Hepatic stellate cell (primary cell): ENCODE data around the gene SUV39H2.
A peak's percentile ranks its signal among the peaks of the same experiment; 100 is the strongest.
"Not testable (repeated sequence)": the region's sequence is repeated elsewhere in the genome, so short reads cannot be mapped to it uniquely, and the experiment has no call there.

Experiments used
- DNase-seq: peaks from one replicate; pipeline ENCODE4 v3.0.0; 2011; ENCODE audit warnings: low spot score

SUV39H2 gene, protein sequence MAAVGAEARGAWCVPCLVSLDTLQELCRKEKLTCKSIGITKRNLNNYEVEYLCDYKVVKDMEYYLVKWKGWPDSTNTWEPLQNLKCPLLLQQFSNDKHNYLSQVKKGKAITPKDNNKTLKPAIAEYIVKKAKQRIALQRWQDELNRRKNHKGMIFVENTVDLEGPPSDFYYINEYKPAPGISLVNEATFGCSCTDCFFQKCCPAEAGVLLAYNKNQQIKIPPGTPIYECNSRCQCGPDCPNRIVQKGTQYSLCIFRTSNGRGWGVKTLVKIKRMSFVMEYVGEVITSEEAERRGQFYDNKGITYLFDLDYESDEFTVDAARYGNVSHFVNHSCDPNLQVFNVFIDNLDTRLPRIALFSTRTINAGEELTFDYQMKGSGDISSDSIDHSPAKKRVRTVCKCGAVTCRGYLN

DNA sequence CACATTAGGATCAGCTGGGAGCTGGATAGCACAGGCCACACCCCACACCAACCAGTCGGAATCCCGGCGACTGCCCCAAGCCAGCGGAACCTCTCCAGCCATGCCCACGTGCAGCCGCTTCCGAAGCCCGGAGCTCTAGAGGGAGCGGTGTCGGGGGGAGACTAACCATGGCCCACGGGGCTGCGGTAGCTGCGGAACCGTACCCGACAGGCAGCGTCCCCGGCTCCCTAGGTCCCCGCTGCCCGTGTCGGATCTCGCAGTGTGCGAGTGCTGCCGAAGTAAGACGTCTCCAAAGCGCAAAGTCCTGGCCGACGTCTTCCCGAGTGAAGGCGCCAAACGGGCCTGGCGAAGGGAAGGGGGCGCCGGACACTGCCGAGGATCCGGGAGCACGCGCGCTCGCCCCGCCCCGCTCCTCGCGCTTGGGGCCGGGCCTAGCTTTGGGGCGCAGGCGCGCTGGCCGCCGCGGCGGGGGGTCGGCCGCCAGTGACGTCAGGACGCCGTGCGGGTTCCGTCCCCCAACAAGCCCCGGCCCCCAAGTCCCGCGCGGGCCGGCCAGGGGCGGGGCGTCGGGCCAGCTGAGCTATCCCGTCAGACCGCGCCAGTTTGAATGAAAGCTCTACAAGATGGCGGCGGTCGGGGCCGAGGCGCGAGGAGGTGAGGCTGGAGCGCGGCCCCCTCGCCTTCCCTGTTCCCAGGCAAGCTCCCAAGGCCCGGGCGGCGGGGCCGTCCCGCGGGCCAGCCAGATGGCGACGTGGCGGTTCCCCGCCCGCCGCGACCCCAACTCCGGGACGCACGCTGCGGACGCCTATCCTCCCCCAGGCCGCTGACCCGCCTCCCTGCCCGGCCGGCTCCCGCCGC lies at the start of gene SUV39H2:
SUV39H2 (plus strand) TSS at position 601 of the 858 bp plus-strand sequence; CDS start at position 624, 23 bp downstream.
- peak; percentile 98 for DNase-seq

DNA sequence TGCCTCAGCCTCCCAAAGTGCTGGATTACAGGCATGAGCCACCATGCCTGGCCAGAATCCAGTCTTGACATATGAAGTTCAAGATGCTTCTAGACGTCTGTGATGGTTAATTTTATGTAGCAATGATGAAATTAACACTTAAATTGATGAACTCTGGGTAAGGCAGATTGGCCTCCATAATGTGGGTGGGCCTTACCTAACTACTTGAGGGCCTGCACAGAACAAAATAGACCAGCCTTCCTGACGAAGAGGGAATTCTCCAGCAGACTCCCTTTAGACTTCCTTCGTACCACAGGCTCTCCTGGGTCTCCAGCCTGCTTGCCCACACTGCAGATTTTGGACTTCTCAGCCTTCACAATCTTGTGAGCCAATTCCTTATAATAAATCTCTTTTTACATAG lies 45.6 kb upstream of the SUV39H2 start:
- no peak for DNase-seq

DNA sequence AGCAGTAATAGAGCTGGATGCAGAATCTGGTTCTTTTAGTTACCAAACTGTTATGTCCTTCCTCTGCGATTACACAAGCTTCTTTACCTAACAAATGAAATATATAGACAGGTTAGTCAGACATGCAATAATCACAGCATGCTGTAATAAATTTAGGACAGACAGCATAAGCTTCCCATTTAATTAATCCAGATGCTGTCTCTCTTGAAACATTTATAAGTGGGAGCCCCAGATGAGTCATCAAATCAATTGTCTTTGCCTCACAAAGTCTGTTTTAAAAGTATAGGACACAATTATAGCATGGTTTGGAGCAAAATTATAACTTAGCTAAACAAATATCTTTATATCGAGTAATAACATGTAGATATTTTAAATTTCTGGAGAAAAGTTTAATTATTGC lies 42.5 kb upstream of the SUV39H2 start:
- no peak for DNase-seq

DNA sequence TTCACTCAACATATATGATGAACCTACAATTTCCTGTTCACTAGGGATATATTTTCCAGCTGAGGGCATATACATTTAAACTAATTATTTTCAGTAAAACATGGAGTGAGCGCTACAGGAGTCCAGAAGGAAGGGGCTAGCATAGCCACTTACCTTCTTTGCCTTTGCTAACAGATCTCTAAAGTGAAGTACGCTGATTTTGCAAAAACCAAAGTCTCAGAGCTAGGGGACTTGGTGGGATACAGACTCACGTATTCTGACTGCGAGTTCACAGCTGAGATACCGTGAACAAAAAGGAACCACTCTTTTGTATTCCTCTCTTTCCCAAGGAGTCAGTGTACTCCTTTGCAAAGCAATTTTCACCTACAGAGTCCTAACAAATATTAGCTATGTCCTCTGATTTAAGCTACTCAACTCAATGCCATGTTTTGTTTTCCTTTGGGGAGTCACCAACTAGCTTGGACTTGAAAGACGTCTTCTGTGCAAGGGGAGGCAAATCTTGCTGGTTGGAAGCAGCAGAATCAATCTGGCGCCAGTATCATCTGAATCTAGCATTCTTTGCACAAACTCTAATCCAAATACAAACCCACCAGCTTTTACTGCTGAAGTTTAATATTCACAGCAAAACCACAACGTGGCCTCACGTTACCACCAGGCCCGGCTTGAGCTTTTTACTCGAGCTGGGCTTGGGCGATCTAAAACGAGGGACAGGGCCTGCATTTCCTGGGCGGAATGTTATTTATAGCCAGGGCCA lies 41.5 kb upstream of the SUV39H2 start:
- DNase-seq, result peak; percentile 5

DNA sequence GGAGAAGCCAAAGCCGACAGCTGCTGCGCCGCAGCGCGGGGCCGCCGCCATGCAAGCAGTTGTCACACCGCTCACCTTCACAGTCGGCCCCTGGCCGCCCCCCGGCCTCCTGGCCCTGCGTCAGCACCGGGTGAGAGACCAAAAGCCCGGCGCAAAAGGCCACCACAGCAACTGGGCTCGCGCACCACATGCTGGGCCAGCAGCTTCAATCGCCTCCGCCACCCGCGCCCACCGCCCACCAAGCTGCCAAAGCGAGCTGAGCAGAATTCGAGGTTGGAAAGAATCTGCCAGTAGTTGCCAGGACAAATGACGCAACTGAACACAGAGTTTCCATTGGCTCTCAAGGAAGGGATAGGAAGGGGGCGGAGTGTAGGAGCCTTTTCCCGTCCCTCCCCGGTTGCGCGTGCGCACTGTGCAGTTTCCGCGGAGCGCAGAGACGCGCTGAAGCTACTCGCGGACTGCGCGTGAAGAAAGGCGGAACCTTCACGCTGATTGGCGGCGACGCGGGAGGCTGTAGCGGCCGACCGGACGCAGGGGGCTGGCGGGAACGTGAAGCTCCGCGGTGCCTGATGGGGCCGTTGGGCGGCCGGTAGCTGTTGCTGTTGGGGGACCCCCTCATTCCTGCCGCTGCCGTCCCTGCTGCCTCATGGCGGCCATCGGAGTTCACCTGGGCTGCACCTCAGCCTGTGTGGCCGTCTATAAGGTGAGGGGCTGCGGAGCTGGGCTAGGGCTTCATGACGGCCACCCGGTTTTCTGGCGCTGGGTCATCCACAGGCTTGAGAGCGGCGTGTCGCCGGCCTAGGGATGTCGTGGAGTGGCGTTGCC lies 40.7 kb upstream of the SUV39H2 start, which contains the start of the genes CDNF, HSPA14 and MSANTD7:
CDNF (minus strand) TSS at position 281 of the 825 bp plus-strand sequence; CDS start at position 190, 91 bp downstream.
HSPA14 (plus strand) TSS at position 550 of the 825 bp plus-strand sequence; CDS start at position 647, 97 bp downstream.
MSANTD7 (plus strand) TSS at position 550 of the 825 bp plus-strand sequence. CDS start 3,979 bp downstream, outside the sequence.
- peak; percentile 99 for DNase-seq

DNA sequence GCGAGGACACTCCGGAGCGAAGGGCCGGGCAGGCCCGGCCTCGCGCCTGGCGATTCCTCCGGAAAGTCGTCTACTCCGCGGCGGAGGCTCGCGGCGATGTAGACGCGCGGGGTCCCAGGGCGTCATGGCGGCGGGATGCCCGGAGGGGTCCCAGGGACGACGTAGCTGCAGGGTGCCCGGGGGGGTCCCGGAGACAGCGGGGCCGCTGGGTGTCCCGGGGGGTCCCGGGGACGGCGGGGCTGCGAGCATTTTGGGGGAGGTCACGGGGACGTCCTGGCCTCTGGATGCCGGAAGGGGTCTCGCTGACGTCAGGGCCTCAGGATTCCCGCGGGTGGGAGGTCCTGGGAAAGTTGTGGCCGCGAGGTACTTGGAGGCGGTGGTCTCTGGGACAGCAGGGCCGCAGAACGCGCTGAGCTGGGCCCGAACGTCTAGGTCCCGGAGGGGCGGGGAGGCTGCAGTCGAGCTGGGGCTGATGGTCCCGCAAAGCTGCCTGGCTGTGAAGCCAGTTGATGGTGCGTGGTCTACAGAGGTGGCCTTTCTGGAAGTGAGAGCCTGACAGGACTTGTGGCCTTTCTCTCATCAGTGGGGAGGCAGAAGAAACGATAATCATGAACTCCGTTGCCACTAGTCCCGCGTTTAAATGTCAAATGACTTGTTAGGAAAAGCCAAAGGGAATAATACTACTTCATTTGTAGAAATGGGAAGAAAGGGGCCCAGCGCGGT lies 39.9 kb upstream of the SUV39H2 start:
- peak; percentile 45 for DNase-seq

DNA sequence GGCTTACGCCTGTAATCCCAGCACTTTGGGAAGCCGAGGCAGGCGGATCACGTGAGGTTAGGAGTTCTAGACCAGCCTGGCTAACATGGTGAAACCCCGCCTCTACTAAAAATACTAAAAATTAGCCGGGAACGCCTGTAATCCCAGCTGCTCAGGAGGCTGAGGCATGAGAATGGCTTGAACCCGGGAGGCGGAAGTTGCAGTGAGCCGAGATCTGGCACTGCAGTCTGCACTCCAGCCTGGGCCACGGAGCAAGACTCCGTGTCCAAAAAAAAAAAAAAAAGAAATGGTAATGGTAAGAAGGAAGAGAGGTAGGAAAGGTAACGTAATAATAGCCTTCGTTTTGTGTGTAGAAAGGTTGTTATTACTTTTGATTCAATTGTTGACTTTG lies 39.4 kb upstream of the SUV39H2 start:
- DNase-seq, result no peak

DNA sequence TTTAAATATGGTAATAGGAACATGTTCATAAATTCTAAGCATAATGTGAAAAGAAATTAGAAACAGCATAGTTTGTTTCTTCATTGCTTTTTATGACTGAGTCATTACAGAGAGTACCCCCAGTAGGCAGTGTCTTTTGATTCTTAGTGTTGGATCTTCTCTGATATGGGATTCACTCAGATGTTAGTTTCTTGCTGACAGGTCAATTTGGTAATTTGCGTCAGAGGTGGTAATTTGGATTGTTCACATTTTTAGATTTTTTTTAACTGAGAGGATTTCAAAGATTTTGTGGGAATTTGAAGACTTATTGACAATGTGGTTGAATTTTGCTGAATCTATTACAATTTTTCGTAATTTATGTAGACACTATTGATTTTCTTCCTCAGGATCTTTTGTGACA lies 38.5 kb upstream of the SUV39H2 start:
- no peak for DNase-seq

DNA sequence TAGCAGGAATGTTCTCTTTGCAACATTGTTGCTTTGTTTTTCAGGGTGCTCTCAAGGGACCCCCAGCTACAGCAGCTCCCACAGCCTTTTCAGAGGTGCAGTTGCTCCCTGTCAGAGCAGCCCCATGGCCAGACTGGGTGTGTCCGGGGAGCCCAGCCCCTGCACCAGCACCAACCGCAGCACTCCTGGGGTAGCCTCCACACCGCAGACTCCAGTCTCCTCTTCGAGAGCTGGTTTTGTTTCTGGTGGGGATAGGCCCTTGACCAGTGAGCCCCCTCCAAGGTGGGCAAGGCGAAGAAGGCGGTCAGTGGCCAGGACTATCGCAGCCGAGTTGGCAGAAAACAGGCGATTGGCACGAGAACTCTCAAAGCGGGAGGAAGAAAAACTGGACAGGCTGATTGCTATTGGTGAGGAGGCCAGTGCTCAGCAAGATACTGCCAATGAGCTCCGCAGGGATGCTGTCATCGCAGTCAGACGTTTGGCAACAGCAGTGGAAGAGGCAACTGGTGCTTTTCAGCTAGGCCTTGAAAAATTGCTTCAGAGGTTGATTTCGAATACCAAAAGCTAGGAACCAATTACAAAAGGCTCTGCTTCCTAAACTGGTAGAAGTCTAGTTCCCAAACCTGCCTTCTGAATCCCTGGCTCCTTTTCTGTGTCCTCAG lies 35.2 kb upstream of the SUV39H2 start:
- no peak for DNase-seq

DNA sequence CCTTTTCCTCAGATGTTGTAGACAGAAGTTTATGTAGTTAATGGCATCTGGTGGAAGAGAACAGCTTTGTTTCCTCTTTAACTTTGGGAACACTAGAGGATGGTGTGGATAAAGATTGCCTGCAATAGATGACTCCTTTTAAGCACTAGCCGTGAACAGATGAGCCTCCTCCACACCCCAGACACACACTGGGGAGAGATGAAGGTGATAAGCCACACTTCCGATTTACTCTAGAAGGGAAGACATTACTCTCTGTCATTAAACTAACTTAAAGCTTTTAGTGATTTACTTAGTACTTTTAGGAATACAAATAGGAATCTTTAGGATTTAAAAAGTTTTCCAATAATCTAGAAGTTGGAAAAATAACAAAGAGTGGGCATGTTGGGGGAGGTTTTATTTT lies 33.7 kb upstream of the SUV39H2 start:
- DNase-seq, result no peak

DNA sequence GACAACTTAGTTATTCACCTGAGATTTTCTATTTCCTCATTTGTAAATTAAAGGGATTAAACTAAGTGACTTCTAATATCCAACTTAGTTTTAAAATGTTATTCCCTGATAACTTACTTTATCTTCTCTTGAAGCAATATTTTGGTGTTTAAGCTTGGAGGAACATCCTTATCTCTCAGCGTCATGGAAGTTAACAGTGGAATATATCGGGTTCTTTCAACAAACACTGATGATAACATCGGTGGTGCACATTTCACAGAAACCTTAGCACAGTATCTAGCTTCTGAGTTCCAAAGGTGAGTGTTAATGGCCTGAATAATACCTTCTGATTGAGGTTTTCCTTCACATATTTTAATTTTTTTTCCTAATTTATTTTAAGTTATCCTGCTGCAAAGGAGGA lies 26.4 kb upstream of the SUV39H2 start:
- DNase-seq, result no peak

DNA sequence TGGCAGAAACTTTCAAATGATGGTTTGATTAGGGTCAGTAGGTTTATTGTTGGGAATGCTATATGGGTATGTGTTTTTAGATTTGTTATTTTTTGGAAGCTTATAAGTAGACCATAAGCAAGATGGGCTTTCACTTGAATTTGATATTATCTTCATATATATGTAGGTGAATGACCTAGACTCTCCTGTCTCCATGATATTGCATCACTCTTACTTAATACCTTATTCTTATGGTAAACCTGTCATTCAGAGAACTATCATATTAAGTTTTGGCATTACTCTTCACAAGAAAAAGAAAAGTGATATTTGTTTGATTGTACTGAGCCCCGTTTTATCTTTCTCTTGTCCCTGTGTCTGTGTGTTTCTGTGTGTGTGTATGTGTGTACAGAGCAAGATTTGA lies 23.2 kb upstream of the SUV39H2 start:
- DNase-seq, result no peak

DNA sequence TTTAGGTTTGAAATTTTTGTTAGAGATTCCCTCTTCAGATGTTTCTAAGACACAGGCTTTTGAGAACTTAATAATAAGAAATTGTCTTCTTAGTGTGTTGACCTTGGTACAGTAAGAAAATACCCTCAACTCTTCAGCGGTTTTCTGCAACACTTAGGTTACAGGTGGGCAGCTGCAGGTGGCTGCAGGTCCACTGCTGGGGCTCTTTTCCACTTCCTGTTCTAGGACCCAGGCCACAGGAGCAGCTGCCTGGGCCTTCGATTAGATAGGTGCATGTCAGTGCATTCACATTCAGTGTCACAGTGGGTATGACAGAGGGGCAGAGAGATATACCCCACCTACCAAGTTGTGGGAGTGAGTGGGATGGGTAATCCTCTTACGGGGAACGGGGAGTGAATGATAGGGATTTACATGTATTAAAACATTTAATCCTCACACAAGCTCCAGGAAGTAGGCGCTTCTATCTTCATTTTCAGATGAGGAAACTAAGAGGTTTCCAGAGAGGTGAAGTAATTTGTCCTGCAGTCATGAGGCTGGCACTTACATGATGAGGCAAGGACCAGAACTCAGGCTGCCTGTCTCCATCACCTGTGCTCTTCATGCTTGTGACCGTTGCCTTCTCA lies 20.2 kb upstream of the SUV39H2 start:
- no peak for DNase-seq

DNA sequence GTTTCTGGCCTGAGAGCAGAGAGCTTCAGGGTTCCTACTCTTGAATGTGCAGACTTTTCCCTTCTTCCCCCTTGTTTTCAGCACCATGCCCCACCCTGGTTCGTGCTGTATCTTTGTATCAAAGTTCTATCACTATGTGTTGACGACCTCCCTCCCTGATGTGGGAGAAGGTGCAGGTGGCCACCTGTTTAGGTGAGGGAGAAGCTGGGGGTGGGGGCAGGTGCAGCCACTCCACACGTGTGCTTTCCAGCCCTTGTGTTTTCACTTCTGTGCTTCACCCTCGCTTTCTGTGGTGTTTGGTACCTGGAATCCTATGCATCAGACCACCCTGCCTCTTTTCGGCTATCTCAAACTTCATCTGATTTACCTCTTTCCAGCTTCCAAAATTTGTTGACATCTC lies 19.6 kb upstream of the SUV39H2 start:
- DNase-seq, result no peak

DNA sequence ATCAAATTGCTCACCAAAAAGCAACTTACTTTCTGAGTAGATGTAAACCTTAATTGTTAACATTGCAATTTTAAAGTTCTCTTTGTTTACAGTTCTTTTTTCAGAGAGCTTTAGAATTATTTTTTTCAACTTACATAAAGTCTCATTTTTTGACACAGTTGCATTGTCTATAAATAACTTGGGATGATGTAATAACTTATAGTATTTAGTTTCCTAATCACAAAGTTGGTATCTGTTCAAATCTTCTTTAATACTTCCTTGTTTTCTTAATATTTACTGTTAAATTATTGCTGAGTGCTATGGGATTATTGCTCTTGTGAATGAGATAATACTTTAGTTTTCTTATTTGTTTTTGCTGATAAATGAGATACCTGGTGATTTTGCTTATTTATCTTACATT lies 18.9 kb upstream of the SUV39H2 start:
- DNase-seq, result no peak

DNA sequence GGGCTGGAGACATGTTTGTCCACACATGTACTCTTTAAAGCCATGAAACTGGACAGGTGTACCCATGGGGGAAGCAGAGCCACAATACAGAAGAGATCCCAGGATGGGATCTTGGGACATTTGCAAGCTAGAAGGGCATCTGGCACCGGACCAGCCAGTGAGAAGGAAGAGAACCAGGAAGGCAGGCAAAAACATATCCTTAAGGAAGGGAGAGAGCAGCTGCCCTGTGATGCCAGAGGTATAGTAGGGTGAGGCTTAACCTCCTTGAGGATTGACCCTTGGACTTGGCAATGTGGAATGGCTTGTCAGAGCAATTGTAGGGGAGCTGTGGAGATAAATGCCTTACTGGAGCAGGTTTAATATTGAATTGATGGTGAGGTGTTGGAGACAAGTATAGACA lies 17.9 kb upstream of the SUV39H2 start:
- DNase-seq, result no peak

DNA sequence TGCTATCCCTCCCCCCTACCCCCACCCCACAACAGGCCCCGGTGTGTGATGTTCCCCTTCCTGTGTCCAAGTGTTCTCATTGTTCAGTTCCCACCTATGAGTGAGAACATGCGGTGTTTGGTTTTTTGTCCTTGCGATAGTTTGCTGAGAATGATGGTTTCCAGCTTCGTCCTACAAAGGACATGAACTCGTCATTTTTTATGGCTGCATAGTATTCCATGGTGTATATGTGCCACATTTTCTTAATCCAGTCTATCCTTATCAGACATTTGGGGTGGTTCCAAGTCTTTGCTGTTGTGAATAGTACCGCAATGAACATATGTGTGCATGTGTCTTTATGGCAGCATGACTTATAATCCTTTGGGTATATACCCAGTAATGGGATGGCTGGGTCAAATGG lies 14.2 kb upstream of the SUV39H2 start:
- DNase-seq, result not testable (repeated sequence)

DNA sequence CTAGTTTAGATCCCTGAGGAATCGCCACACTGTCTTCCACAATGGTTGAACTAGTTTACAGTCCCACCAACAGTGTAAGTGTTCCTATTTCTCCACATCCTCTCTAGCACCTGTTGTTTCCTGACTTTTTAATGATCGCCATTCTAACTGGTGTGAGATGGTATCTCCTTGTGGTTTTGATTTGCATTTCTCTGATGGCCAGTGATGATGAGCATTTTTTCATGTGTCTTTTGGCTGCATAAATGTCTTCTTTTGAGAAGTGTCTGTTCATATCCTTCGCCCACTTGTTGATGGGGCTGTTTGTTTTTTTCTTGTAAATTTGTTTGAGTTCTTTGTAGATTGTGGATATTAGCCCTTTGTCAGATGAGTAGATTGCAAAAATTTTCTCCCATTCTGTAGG lies 13.8 kb upstream of the SUV39H2 start:
- DNase-seq, result not testable (repeated sequence)

DNA sequence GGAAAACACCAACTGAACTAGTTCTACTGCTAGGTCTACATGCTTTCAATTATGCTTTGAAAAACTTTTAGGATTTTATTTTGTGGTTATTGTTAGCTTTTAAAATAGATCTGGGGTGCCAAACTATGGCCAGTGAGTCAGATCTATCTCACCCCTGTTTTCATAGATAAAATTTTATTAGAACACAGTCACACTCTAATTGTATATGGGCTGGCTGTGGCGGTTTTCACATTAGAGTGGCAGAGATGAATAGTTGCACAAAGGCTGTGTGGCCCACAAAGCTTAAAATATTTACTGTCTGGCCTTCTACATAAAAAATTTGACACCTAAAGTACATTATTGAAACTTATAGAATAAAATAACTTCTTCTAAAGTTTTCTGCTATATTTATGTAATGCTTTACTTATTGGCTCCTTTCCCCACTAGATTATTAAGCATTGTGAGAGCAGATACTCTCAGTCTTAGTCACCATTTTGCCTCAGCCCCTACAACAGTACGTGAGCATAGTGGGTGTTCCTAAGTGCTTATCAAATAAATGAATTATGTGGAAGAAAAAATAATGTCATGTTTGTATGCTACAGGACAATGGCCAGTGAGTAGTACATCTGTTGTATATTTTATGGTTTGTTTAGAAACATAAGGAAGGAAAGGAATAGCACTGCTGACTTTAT lies 5.4 kb upstream of the SUV39H2 start:
- DNase-seq, result peak; percentile 7
